GM19455 (cell line): ENCODE results near the gene UBA3.

ENCODE experiments used
- ATAC-seq: cut with Tn5 transposase; IDR thresholded peaks from one replicate; pipeline ENCODE4 v1.9.1; 2021; ENCODE audit not compliant: unreplicated experiment

Gene UBA3

DNA sequence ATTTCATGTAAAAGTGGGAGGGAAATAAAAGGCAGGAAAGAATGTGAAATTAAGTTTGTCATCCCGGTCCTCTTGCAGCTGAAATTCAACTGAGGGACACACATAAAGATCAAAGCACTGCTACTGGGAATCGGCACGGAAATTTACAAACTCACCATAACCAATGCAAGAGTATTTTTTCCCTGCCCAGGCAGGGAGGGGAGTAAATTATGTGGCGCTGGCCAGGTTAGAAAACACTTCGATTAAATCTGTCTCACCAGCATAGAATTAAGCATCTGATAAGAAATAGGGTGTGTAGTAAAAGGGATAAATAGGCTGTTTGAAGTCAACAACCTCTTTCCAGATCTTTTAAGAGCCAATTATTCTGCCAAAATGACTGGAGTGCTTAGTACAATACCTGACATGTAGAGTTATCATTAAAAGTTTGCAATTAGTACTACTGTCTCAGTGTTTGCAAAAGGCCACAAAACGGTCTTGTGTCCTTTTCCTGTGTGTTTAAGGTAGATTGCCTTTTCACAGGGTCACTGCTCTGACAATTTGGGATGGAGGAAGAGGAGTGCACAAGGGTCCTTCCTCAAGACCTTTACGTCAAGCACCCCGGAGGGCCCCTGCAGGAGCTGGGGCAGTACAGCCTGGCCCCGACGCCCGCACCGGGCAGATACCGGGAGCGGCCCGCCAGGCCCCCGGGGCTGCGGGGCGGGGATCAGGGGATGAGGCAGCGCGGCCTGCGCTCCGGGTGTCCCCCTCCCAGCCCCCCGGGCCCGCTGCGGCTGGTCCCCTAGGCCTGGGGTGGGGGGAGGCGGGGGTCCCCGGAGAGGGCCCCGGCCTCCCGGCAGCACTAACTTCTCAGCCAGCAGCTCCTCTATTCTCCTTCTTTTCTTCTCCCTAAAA, 651 bp downstream of the UBA3 start:
- ATAC-seq: peak; percentile 25

DNA sequence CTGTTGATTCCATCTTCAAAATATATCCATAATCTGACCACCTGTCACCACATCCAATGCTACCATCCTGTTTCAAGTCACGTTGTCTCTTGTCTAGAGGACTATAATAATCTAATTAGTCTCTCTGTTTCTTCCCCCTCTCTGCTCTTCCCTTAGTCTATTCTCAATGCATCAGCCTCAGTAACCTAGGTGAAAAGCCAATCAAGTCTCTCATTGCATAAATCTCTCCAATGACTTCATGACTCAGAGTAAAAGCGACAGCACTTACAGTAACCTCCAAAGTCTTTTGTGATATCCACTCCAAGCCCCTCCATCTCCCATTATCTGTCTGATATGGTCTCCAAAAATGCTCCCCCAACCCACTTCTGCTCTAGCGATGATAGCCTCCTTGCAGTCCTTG, 7.2 kb downstream of the UBA3 start:
- ATAC-seq: no peak

DNA sequence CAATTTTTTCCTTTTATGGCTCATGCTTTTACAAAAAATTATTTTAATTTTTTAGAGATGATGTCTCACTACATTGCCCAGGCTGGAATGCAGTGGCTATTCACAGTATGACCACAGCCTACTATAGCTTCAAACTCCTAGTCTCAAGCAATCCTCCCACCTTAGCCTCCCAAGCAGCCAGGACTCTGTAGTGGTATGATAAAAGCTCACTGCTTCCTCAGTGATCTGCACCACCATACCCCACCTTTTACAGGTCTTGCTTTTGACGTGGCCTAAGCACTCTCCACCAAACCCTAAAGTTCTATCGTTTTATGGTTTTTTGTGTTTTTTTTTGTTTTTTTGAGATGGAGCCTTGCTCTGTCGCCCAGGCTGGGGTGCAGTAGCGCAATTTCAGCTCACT, 14.0 kb downstream of the UBA3 start:
- no peak for ATAC-seq

DNA sequence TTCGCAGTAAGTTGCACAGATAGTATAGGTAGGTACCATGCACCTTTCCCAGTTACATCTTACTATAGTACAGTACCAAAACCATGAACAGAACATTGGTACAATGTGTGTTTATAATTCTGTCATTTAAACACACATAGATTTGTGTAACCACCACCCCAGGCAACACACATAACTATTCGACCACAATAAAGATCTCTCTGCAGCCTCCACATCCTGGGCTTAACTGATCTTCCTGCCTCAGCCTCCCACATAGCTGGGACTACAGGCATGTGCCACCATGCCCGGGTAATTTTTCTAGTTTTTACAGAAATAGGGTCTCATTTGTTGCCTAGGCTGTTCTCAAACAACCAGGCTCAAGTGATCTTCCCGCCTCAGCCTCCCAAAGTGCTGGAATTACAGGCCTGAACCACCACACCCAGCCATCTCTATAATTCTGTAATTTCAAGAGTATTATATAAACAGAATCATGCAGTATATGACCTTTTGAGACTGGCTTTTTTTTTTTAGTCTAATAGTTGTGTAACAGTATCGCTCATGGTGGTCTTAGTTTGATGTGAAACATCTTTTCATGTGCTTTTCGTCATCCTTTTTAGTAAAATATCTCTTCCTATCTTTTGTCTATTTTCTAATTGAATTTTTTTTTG, 14.7 kb downstream of the UBA3 start:
- ATAC-seq: no peak

DNA sequence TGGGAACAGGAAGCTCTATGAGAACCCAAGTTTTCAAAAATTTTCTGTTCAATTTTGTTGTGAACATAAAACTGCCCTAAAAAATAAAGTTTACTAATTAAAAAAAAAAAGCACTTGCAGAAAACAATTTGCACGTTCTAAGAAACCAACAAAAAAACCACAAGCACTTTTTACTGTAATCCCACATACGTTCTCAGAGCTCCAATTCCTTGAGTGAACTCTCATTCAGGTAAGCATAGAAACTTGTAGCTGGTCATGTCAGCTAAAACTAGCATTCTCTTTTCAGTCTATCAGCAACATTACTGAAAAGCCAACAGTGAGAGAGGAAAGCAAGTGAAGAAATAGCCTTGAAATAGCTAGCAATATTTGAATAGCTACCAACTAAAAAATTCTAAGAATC, 16.5 kb downstream of the UBA3 start:
- no peak for ATAC-seq

DNA sequence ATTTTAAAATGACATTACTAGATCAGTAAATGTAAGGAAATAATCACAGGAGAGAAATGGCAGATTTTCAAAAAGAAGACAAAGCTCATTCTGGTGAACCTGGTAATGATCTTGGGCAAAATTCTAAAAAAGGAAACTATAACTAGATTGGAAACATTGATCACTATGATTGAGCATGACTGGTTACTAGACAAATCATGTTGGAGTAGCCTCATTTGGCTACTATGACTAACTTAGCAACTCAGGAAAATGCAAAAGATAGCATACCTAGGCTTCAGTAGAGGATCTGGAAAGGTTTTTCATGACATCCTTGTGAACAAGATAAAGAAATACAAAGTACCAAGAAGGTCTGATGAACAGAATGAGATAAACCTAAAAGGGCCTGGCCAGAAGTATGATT, 20.5 kb downstream of the UBA3 start:
- no peak for ATAC-seq

DNA sequence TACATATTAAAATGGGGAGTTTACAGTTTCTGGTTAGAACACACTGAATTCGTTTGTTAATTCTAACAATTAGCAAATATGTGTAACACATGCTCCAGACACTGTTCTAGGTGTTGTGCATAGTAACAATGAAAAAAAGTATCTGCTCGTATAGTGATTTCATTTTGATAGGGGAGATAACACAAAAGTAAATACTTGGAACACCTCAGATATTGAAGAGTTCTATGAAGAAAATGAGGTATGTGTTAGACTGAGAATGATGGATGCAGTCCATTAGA, 21.3 kb downstream of the UBA3 start:
- ATAC-seq: no peak

DNA sequence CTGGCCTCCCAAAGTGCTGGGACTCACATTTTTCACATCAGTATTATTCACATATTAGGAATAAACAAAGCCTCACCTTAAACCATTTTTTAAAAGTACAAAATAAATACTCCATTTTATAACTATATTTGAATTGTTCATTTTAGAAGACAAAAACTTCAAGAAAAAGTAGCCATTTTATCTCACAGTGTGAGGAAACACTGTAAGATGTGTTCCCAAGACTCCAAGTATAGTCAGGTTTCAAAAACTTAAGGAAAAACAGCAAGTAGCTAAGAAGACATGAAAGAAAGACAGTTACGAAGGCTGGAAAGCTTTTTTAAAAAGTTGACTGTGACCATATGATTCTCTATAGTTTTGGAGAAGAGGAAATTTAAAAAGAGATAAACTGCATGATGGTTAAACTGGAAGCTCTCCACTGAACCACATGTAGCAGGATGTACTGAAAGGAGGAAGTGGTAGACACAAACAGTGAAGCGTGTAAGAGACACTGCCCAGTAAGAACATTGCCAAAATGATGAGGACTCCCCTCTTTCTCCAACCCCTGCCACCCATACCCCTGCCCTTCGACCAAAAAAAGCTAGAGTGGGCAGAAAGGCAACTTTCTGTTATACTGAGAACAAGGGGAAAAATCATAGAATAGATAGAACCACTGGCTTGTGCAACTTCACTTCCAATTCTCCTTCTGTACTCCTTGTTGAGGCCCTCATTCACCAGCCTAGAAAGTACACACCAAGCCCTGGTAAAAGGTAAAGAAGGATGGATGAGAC, 21.8 kb downstream of the UBA3 start:
- peak; percentile 97 for ATAC-seq

DNA sequence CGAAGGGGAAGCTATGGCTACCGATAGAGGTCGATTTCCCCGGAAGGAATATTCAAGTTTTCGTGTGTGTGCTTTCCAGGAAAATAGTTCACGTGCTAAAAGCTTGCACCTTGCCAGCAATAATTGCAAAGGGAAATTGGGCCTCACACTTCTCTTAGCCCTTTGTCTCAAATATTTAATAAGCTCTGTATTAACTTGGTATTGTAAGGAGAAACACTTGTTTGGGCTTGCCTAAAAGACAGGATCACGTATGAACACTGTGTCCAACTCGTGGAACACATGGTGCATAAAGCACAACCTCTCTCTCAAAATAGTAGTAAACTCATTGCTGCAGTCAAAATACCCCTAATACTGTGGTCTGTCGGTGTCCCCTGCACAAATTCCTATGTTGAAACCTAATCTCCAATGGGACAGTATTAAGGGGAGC, 27.7 kb downstream of the UBA3 start:
- peak; percentile 3 for ATAC-seq

DNA sequence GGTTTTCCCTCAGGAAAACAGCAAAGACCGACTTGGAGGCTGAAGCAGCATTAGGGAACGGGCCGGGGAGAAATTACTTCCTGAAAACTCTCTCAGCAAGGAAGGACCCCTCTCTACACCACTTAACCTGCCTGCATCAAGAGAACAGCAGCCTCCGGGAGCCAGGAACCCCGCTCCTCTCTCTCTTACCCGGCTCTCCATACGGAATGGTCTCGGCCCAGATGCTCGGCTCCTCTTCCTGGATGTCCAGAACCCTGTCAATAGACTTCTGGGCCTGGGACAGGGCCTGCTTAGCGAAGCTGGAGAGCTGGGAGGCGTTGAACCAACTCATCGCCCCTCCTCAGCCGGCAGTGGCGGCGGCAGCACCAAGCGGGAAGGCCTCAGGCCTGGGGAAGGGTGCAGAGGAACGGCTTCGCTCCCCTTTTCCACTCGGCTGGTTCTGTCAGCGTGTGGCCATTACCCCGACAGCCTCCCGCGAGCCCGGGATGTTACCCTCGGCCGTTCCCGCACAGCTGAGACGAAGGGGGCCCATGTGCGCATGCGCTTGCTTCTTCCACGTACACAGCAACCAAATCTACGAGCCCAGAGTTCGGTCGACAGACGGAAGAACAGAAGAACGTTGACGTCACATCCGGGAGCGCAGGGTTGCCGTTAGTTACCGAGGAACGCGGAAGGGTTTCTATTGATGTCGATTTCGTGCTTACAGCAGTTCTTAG, 28.3 kb downstream of the UBA3 start, which contains the start of gene TMF1:
TSS of gene TMF1 (minus strand) at position 578 of the 716 bp plus-strand sequence. CDS start at position 331, 247 bp downstream.
- peak; percentile 96 for ATAC-seq

DNA sequence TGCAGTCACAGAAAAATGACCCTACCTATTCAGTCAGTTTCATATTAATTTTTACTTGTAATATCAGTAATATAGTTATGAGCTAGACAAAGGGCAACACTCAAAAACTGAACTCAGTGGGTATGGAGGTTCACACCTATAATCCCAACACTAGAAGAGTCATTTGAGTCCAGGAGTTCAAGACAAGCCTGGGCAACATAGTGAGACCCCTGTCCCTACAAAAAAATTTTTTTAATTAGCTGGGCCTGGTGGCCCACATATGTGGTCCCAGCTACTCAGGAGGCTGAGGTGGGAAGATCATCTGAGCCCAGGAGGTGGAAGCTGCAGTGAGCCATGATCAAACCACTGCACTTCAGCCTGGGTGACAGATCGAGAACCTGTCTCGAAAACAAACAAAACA, 31.2 kb downstream of the UBA3 start:
- no peak for ATAC-seq

DNA sequence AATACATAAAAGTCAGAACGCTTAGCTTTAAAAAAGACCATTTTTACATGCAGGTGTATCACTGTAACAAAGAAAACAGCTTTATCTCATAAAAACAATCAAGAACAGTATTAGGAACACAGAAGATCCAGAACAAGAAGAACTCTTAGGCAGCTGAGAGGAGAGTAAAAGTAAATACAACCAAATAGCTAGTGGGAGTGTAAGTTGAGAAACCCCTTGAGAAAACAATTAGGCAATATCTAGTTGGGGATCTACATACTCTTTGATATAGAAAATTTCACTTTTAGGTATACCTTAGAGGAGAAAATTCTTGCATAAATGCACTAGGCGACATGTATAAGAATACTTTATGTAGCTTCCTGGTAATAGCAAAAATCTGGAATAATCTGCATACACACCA, 35.6 kb downstream of the UBA3 start:
- no peak for ATAC-seq

DNA sequence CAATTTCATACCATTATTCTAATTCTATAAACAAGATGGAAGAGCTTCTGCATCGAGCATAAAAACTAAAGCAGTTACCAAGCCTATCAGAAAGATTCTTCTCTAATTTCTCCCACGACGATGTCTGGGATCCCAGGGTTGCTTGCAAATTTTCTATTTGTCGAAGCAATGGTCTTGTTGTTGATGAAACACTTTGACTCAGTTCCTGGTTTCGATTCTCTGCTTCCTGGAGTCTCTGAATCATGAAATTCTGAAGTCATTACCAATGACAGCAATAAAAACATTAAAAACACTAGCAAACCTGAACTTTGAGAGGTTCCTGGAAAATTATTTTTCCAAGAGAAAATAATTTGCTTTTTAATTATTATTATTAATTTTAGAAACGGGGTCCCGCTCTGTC, 46.7 kb downstream of the UBA3 start:
- no peak for ATAC-seq

DNA sequence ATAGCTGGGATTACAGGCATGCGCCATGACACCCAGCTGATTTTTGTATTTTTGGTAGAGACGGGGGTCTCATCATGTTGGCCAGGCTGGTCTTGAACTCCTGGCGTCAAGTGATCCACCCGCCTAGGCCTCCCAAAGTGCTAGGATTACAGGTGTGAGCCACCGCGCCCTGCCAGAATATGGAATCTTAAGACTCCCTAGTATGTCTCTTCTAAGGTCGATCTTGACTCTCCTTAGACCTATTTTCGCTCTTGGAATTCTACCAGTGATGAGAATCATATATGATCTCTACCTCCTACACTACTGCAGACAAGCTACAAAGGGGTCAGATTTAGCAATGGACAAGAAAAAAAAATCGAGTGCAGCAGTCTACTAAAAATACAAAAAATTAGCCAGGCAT, 47.4 kb downstream of the UBA3 start:
- ATAC-seq: no peak

DNA sequence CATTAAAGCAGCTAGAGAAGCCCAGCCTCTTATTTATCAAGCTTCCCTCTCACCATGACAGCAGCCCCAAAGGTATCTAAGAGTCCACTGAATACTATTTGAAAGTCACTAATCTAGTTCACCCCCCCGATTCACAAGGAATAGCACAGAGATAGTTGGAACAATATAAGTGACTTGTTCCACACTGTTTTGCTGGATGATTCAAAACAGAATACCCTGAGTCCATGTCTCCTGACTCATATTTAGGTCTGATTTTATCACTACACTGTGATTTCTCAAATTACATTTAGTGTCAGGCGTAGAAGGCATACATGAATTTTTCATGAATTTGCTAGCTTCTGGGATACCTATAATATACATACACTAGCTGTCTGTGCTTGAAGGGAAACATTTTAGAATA, 48.0 kb downstream of the UBA3 start:
- ATAC-seq: no peak

DNA sequence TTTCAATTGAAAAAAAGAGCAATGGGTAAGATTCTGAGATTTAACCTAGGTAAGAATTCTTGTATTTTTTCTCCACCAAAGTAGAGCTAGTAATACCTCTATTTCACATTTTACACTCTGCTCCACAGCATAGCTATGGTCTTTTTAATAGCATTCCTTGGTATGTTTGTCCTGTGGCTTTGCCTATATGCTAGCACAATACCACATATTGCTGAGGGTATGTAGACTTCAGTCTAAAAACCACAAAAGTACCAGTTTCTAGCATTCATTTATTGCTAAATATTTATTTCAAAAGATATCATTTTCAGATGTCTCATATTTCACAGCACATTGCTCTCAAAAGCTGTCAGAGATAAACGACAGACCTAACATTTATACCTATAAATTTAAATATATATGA, 48.5 kb downstream of the UBA3 start:
- no peak for ATAC-seq

DNA sequence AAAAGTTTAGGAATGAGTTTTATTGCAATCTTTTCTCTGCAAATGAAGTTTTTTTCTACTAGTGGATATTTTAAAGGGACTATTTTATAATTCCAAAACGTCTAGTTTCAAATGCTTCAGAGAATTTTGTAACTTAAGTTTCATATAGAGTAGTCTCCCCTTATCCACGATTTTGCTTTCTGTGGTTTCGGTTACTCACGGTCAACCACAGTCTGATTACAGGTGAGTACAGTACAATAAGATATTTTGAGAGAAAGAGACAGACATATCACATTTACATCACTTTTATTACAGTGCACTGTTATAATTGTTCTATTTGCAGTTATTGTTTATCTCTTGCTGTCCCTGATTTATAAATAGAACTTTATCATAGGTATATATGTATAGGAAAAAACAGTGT, 59.3 kb downstream of the UBA3 start:
- no peak for ATAC-seq

DNA sequence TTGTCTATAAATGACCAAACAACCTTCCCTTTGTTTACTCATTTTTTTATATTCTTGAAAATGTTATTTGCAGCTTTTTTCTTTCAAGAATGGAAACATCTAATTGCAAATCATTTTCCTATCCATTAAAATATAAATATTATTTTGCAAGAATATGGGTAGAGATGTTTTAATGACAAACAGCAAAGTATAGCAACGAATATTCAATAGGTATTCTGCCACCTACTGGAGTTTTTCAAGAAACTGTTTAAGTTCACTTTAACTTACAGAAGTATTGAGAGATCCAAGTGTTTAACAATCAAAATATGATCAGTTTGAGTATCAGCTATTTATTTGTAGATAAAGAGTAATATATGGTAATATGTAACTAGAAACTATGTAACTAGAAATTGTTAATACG, 59.7 kb downstream of the UBA3 start:
- no peak for ATAC-seq

DNA sequence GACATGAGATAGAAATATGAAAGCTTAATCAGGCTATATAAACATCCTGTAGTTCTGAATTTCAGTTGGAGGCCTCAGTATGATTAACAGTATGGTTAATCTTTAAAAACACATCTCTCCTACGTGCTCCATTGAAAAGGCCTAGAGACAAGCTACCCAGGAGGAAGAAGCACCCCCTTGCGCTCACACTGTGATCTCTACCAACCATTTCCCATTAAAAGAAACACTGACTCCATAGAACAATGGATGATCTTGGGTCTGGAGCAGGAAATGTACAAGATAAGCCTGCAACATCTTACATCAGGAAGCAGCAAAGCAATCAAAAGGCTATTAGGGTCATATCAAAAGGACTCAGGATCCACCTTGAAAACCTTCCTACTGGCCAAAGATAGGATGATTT, 63.3 kb downstream of the UBA3 start:
- no peak for ATAC-seq

DNA sequence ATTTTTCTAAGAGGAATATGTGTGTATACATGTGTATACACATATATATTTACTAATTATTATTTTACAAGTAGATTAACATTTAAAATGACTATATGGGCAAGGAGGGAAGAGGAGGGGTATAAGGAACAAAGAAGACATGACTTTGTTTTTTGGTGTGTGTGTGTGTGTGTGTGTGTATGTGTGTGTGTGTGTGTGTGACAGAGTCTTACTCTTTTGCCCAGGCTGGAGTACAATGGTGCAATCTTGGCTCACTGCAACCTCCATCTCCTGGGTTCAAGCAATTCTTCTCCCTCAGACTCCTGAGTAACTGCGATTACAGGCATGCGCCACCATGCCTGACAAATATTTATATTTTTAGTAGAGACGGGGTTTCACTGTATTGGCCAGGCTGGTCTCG, 64.1 kb downstream of the UBA3 start:
- no peak for ATAC-seq

DNA sequence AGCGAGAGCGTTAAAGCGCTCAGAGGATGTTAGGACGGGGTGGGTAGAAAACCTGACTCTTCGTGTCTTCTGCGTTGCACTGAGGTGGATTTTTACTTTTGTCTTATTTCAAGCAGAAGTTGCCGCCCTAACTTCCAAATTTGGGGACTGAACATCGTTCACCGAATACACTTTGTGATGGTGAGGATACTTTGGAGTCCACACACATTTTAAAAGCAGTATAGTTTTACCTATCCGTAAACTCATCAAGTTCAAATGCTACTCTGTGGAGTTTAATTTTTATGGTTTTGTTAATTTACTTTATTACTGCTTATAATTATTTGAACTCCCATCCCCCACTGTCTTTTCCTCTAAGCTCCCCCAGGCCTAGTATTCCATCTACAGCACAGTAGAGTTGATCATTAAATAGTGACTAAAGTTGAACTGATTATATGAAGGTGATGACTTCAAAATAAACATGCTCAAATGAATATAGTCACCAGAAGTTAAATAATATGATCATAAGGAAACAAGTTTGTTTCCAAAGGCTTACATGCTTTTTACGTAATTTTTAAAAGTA, 66.1 kb downstream of the UBA3 start:
- ATAC-seq: no peak
